Thoracic aorta (tissue), 2 donors: Measurements from ENCODE around the gene ELOVL3. TPM values are rescaled to one million over a fixed set of nuclear protein-coding genes. Genes with fewer than 3 reads are reported as not detected.
A peak's percentile ranks its signal among the peaks of the same experiment; 100 is the strongest.

Experiments used
- ATAC-seq: fragments of 150-250 bp; one replicate; pipeline ENCODE4 v1.8.0; 2017; ENCODE audit warnings: low read depth; ENCODE audit not compliant: insufficient number of reproducible peaks, low FRiP score
- DNase-seq: peaks from one replicate; pipeline ENCODE4 v3.0.0-alpha.2; 2020; ENCODE audit warnings: low spot score
- H3K27ac ChIP-seq, 2 donors: fragments of 200-600 bp; sonication (generic); 1 replicate in 1 of 2; 2 replicates in 1 of 2; pipeline ENCODE4 v1.5.1; 2016; ENCODE audit warnings: mild to moderate bottlenecking in 2 of 2, moderate library complexity in 2 of 2
- H3K27me3 ChIP-seq: fragments of 200-600 bp; sonication (generic); replicated peaks from 2 replicates; pipeline ENCODE4 v1.6.0; 2016; ENCODE audit warnings: mild to moderate bottlenecking; ENCODE audit not compliant: insufficient read depth
- H3K36me3 ChIP-seq: fragments of 200-600 bp; sonication (generic); one replicate; pipeline ENCODE4 v1.5.1; 2016
- H3K4me1 ChIP-seq, 2 donors: fragments of 200-600 bp; sonication (generic); 1 replicate in 1 of 2; 2 replicates in 1 of 2; pipeline versions ENCODE4 v1.5.1 to v1.6.0; 2016; ENCODE audit warnings: low read depth in 2 of 2, mild to moderate bottlenecking in 1 of 2; ENCODE audit not compliant: control insufficient read depth in 1 of 2
- H3K4me3 ChIP-seq: fragments of 200-600 bp; sonication (generic); 2 replicates; pipeline ENCODE4 v1.5.1; 2016; ENCODE audit warnings: mild to moderate bottlenecking
- H3K9me3 ChIP-seq: fragments of 200-600 bp; sonication (generic); 2 replicates; pipeline ENCODE4 v1.5.1; 2016
- total RNA-seq, 2 donors: library from RNA; depleted of rRNA; stranded (reverse); fragments of >200 nt; gene quantifications; one replicate each; pipeline versions ENCODE4 v1.1.0 to v1.2.3, GENCODE V29; 2016
- TF ChIP-seq, protein P1 (sequence below): fragments of 200-600 bp; sonication (generic); IDR thresholded peaks from one replicate; pipeline ENCODE4 v1.5.1; 2019; ENCODE audit warnings: antibody characterized with exemption

Gene ELOVL3
- total RNA-seq, 2 donors from 2014 or later: not detected

DNA sequence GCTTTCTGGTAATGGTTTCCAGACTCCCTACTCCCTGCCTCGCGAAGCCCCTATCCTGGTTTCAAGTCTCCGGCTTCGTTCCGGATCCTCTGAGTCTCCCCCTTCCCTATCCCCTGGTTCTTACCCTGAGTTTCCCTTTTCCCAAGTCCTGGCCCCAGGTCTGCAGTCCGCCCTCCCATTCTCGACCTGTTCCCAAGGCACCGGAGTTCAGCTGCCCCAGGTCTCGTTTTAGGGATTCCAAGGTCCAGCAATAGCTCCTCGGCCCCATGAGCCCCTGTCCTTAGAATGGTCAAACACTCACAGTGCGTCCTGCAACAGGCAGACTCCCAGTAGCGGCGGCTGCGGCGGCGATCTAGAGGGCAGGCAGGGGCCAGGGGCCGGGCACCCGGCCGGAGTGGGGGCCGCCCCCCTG lies 14.9 kb downstream of the ELOVL3 start:
- Histone ChIP-seq H3K4me3 (peak overlapping the region; percentile 77), H3K27me3 (no peaks in the 10 kb centered on the region), H3K36me3 (no peaks in the 10 kb centered on the region), H3K4me1 (peaks cover 8 to 24% of the 10 kb centered on the region in 2 donors), H3K27ac (no peak overlapping the region), H3K9me3 (no peaks in the 10 kb centered on the region)
- DNase-seq (no peak), ATAC-seq (no peak)
- TF ChIP-seq, protein P1, sequence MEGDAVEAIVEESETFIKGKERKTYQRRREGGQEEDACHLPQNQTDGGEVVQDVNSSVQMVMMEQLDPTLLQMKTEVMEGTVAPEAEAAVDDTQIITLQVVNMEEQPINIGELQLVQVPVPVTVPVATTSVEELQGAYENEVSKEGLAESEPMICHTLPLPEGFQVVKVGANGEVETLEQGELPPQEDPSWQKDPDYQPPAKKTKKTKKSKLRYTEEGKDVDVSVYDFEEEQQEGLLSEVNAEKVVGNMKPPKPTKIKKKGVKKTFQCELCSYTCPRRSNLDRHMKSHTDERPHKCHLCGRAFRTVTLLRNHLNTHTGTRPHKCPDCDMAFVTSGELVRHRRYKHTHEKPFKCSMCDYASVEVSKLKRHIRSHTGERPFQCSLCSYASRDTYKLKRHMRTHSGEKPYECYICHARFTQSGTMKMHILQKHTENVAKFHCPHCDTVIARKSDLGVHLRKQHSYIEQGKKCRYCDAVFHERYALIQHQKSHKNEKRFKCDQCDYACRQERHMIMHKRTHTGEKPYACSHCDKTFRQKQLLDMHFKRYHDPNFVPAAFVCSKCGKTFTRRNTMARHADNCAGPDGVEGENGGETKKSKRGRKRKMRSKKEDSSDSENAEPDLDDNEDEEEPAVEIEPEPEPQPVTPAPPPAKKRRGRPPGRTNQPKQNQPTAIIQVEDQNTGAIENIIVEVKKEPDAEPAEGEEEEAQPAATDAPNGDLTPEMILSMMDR: no peak

GRCh38 chr10:102241444-102242117 lies 15.5 kb downstream of the ELOVL3 start, which contains the start of gene PITX3:
TSS of gene PITX3 (minus strand) at chr10:102241512. CDS start at chr10:102232080, 9,432 bp downstream.
- TF ChIP-seq, protein P1: no peak
- no peaks in the 10 kb centered on the region for H3K36me3 ChIP-seq
- DNase-seq (peak; percentile 80), ATAC-seq (peak; percentile 49)
- H3K9me3 ChIP-seq: no peaks in the 10 kb centered on the region
- H3K27me3 ChIP-seq: no peaks in the 10 kb centered on the region
- peak within 1 kb of the TSS; percentile 77 for H3K4me3 ChIP-seq
- peaks cover 12 to 29% of the 10 kb centered on the region in 2 donors for H3K4me1 ChIP-seq
- no peak within 1 kb of the TSS for H3K27ac ChIP-seq

- H3K36me3 ChIP-seq: no peaks in the 10 kb centered on the region
- H3K27me3 ChIP-seq: no peaks in the 10 kb centered on the region
- H3K9me3 ChIP-seq: no peaks in the 10 kb centered on the region
- no peak overlapping the region for H3K27ac ChIP-seq
- TF ChIP-seq, protein P1: no peak
- DNase-seq (no peak), ATAC-seq (no peak)
- peaks cover 16 to 35% of the 10 kb centered on the region in 2 donors for H3K4me1 ChIP-seq
- peak overlapping the region; percentile 77 for H3K4me3 ChIP-seq
Observed at GRCh38 chr10:102242118-102242485, 16.0 kb downstream of the ELOVL3 start.

GRCh38 chr10:102243309-102243708 lies 17.2 kb downstream of the ELOVL3 start:
- Histone ChIP-seq H3K9me3 (no peaks in the 10 kb centered on the region), H3K4me1 (peaks cover 28 to 47% of the 10 kb centered on the region in 2 donors), H3K27me3 (no peaks in the 10 kb centered on the region), H3K36me3 (no peaks in the 10 kb centered on the region), H3K27ac (no peak overlapping the region), H3K4me3 (no peak overlapping the region)
- TF ChIP-seq, protein P1: no peak
- ATAC-seq (no peak), DNase-seq (no peak)

DNA sequence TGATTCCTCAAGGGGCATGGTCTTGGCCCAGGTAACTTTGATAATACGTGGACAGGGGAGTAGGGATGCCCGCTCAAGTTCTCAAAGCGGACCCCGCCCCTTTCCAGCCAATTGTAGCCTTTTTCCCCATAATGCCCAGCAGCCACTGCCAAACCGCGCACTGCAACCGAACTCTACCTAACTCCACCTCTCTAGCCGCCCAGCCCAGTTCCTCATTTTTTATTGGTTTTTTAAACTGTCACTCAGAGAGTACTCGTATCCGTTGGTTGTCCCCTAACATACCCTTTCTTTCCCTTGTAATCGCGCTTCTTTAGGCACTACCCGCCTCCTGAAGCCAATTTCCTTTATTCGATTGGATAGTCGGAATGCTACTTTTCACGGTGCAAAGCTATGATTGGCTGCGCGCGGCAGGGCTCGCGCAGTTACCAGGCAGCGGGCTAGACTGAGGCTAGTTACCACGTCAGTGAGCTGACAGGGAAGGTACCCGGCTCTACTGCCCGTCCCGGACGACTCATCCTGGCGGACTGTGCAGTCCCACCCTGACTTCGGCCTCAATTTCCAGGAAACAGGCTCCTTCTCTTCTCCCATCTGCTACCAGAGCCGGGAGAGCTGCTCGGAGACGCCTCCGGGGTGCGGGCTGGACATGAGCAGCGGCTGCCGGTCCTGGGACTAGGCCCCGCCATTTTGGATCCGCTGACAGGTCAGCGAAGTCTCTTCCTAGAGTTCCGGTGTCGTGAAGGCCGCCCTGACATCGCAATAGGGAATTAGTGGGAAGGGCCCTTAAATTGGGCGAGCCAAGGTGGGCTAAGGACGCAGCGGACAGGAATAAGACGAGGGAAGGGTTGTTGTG lies 19.2 kb downstream of the ELOVL3 start, which contains the start of gene GBF1:
Gene GBF1 (plus strand): TSS at position 451 of the 850 bp plus-strand sequence. CDS start 13,407 bp downstream, outside the sequence.
- DNase-seq (peak; percentile 86), ATAC-seq (peak; percentile 96)
- TF ChIP-seq, protein P1: no peak
- H3K9me3 ChIP-seq: no peaks in the 10 kb centered on the region
- H3K4me3 ChIP-seq: peak within 1 kb of the TSS; percentile 80
- H3K36me3 ChIP-seq: no peaks in the 10 kb centered on the region
- no peaks in the 10 kb centered on the region for H3K27me3 ChIP-seq
- H3K4me1 ChIP-seq: peaks cover 33 to 64% of the 10 kb centered on the region in 2 donors
- peak within 1 kb of the TSS; percentile 75 to 88 for H3K27ac ChIP-seq
